Left ventricle myocardium inferior (tissue), 1 donor: ENCODE results near the gene CTBP2. TPM values are rescaled to one million over a fixed set of nuclear protein-coding genes. Genes with fewer than 3 reads are reported as not detected.
A peak's percentile ranks its signal among the peaks of the same experiment; 100 is the strongest.

Experiments
- DNase-seq: peaks from one replicate; pipeline ENCODE4 v3.0.0-alpha.2; 2020
- H3K27ac ChIP-seq: fragments of 200-600 bp; replicated peaks from 2 replicates; pipeline ENCODE4 v1.8.0; 2021
- H3K27me3 ChIP-seq: fragments of 200-600 bp; 2 replicates; pipeline ENCODE4 v1.8.0; 2021; ENCODE audit warnings: low read depth
- H3K36me3 ChIP-seq: fragments of 200-600 bp; 2 replicates; pipeline ENCODE4 v1.8.0; 2021
- H3K4me1 ChIP-seq: fragments of 200-600 bp; 2 replicates; pipeline ENCODE4 v1.8.0; 2021
- H3K4me3 ChIP-seq: fragments of 200-600 bp; 2 replicates; pipeline ENCODE4 v1.8.0; 2021; ENCODE audit warnings: mild to moderate bottlenecking, moderate library complexity
- H3K9me3 ChIP-seq: fragments of 200-600 bp; replicated peaks from 2 replicates; pipeline ENCODE4 v1.8.0; 2021
- CTCF ChIP-seq: fragments of 200-600 bp; IDR thresholded peaks from 2 replicates; pipeline ENCODE4 v1.8.0; 2021; ENCODE audit warnings: antibody characterized with exemption, mild to moderate bottlenecking, borderline replicate concordance
- intact Hi-C: fragments of 100-400 bp; cut with micrococcal nuclease; formaldehyde crosslinking; loops from one replicate; pipeline ENCODE4 v1.11.0; 2022
- total RNA-seq: library from RNA; stranded (reverse); fragmentation: NEBNext Ultra II Directional; extraction: Animal tissue kit (Norgen Biotek cat#: 25700); gene quantifications from one replicate; pipeline ENCODE4 v1.2.1, GENCODE V29; 2021
- donor health status: DM: no; HTN: yes; CAD: no; lungs with severe emphysema.

CTBP2 gene
- total RNA-seq, 1 donor from 2014 or later, result 29.1 TPM

GRCh38 chr10:125022671-125023070 is 137.7 kb downstream of the CTBP2 start:
- H3K27ac ChIP-seq, result peak overlapping the region; percentile 73
- no peak for TF ChIP-seq CTCF
- peaks cover 8% of the 10 kb centered on the region for H3K36me3 ChIP-seq
- H3K4me1 ChIP-seq, result peaks cover 92% of the 10 kb centered on the region
- H3K27me3 ChIP-seq, result no peaks in the 10 kb centered on the region
- peaks cover 6% of the 10 kb centered on the region for H3K9me3 ChIP-seq
- no peak for DNase-seq
- intact Hi-C loops, result no loop called here
- H3K4me3 ChIP-seq, result peak overlapping the region; percentile 41

GRCh38 chr10:125021686-125022344 is 138.5 kb downstream of the CTBP2 start:
- no peak for DNase-seq
- H3K36me3 ChIP-seq, result peaks cover 5% of the 10 kb centered on the region
- peaks cover 92% of the 10 kb centered on the region for H3K4me1 ChIP-seq
- H3K4me3 ChIP-seq, result no peak overlapping the region
- peak overlapping the region; percentile 73 for H3K27ac ChIP-seq
- no peaks in the 10 kb centered on the region for H3K27me3 ChIP-seq
- TF ChIP-seq CTCF, result no peak
- intact Hi-C loops, result no loop called here
- H3K9me3 ChIP-seq, result peaks cover 6% of the 10 kb centered on the region

GRCh38 chr10:125020871-125021270 is 139.5 kb downstream of the CTBP2 start:
- Histone ChIP-seq H3K27ac (peak overlapping the region; percentile 81), H3K4me1 (peaks cover 98% of the 10 kb centered on the region), H3K27me3 (no peaks in the 10 kb centered on the region), H3K36me3 (no peaks in the 10 kb centered on the region), H3K9me3 (peaks cover 6% of the 10 kb centered on the region), H3K4me3 (no peak overlapping the region)
- intact Hi-C loops, result no loop called here
- TF ChIP-seq CTCF, result no peak
- no peak for DNase-seq

- peak overlapping the region; percentile 81 for H3K27ac ChIP-seq
- H3K36me3 ChIP-seq, result no peaks in the 10 kb centered on the region
- DNase-seq, result no peak
- peaks cover 6% of the 10 kb centered on the region for H3K9me3 ChIP-seq
- no peaks in the 10 kb centered on the region for H3K27me3 ChIP-seq
- H3K4me1 ChIP-seq, result peaks cover 100% of the 10 kb centered on the region
- intact Hi-C loops, result no loop called here
- TF ChIP-seq CTCF, result no peak
- H3K4me3 ChIP-seq, result no peak overlapping the region
Observed at GRCh38 chr10:125020386-125020785, 140.0 kb downstream of the CTBP2 start.

GRCh38 chr10:125018576-125019143 is 141.7 kb downstream of the CTBP2 start:
- Histone ChIP-seq H3K27me3 (no peaks in the 10 kb centered on the region), H3K4me1 (peaks cover 100% of the 10 kb centered on the region), H3K27ac (peak overlapping the region; percentile 81), H3K36me3 (no peaks in the 10 kb centered on the region), H3K4me3 (no peak overlapping the region), H3K9me3 (peaks cover 6% of the 10 kb centered on the region)
- DNase-seq, result peak; percentile 15
- intact Hi-C loops, result no loop called here
- TF ChIP-seq CTCF, result peak; percentile 10
